IMR-90 (cell line): ENCODE results near the gene CRIP1. TPM values are rescaled to one million over a fixed set of nuclear protein-coding genes. Genes with fewer than 3 reads are reported as not detected.

ENCODE experiments used
- ATAC-seq: fragments of 200-7000 bp; cut with Tn5 transposase; 2 replicates; pipeline ENCODE4 v1.9.1; 2020; ENCODE audit warnings: low read depth, mild to moderate bottlenecking, moderate library complexity
- BruUV-seq: library from RNA; stranded (reverse); fragments of 400-500 nt; replicated peaks from 2 replicates; lab custom pipeline; 2021; lab: Mats Ljungman, UMichigan
- CTCF ChIA-PET: fragments of 300-600 bp; formaldehyde crosslinking; extraction: SDS; loops from one replicate; lab custom pipeline; 2021; ENCODE audit warnings: antibody characterized with exemption; lab: Yijun Ruan, JAX
- POLR2A ChIA-PET: fragments of 300-600 bp; sonication (Branson Sonifier 250); formaldehyde crosslinking; loops from one replicate; lab custom pipeline; 2022; ENCODE audit warnings: antibody characterized with exemption; ENCODE audit not compliant: unreplicated experiment; lab: Charles Lee
- DNase-seq: peaks from one replicate; pipeline ENCODE4 v3.0.0; 2013
- H2AFZ ChIP-seq: replicated peaks from 2 replicates; pipeline ENCODE3; 2013; ENCODE audit warnings: low read length, mild to moderate bottlenecking; ENCODE audit not compliant: poor library complexity
- H2AK5ac ChIP-seq: 2 replicates; pipeline ENCODE4 v1.6.1; 2013; ENCODE audit warnings: low read depth, low read length, inconsistent platforms
- H2AK9ac ChIP-seq: replicated peaks from 2 replicates; pipeline ENCODE3; 2013; ENCODE audit warnings: mild to moderate bottlenecking, low read depth, low read length, moderate library complexity; ENCODE audit not compliant: poor library complexity
- H2BK120ac ChIP-seq: 2 replicates; pipeline ENCODE4 v1.6.1; 2013; ENCODE audit warnings: low read depth, low read length, inconsistent platforms
- H2BK15ac ChIP-seq: 3 replicates; pipeline ENCODE4 v1.6.1; 2013; ENCODE audit warnings: low read depth, low read length, inconsistent platforms
- H2BK20ac ChIP-seq: 2 replicates; pipeline ENCODE4 v1.6.1; 2013; ENCODE audit warnings: low read depth, mild to moderate bottlenecking, inconsistent platforms, low read length, moderate library complexity
- H2BK5ac ChIP-seq: 2 replicates; pipeline ENCODE4 v1.6.1; 2013; ENCODE audit warnings: mild to moderate bottlenecking, low read depth, low read length, inconsistent platforms; ENCODE audit not compliant: poor library complexity, severe bottlenecking
- H3K14ac ChIP-seq: replicated peaks from 2 replicates; pipeline ENCODE4 v1.6.1; 2013; ENCODE audit warnings: low read depth, low read length, inconsistent platforms
- H3K18ac ChIP-seq: 2 replicates; pipeline ENCODE4 v1.6.1; 2013; ENCODE audit warnings: low read depth, low read length, control low read depth
- H3K23ac ChIP-seq: 2 replicates; pipeline ENCODE4 v1.6.1; 2013; ENCODE audit warnings: low read depth, low read length, inconsistent platforms
- H3K27ac ChIP-seq: 2 replicates; pipeline ENCODE4 v1.5.1; 2013; ENCODE audit warnings: mild to moderate bottlenecking, control low read depth, low read length; ENCODE audit not compliant: insufficient read depth
- H3K27me3 ChIP-seq: 2 replicates; pipeline ENCODE4 v1.6.1; 2013; ENCODE audit warnings: low read length; ENCODE audit not compliant: control insufficient read depth, insufficient read depth
- H3K36me3 ChIP-seq: 2 replicates; pipeline ENCODE4 v1.6.1; 2013; ENCODE audit warnings: low read length, mixed read lengths; ENCODE audit not compliant: control insufficient read depth, insufficient read depth
- H3K4ac ChIP-seq: 2 replicates; pipeline ENCODE4 v1.6.1; 2013; ENCODE audit warnings: low read depth, low read length, inconsistent platforms
- H3K4me1 ChIP-seq: 2 replicates; pipeline ENCODE4 v1.6.1; 2013; ENCODE audit warnings: low read length, mixed read lengths; ENCODE audit not compliant: control insufficient read depth, insufficient read depth
- H3K4me2 ChIP-seq: 2 replicates; pipeline ENCODE4 v1.6.1; 2013; ENCODE audit warnings: low read depth, mild to moderate bottlenecking, control low read depth, low read length, moderate library complexity
- H3K4me3 ChIP-seq: 2 replicates; pipeline ENCODE4 v1.5.1; 2013; ENCODE audit warnings: low read depth, mild to moderate bottlenecking, control low read depth, low read length, moderate library complexity; ENCODE audit not compliant: insufficient read depth
- H3K56ac ChIP-seq: 2 replicates; pipeline ENCODE4 v1.6.1; 2013; ENCODE audit warnings: low read length, inconsistent platforms; ENCODE audit not compliant: insufficient read depth; ENCODE audit errors: extremely low read depth
- H3K79me1 ChIP-seq, 2 experiments: 2 replicates each; pipeline ENCODE4 v1.6.1; 2013; ENCODE audit warnings: low read length in 2 of 2, inconsistent platforms in 1 of 2, low read depth in 1 of 2
- H3K9ac ChIP-seq: 2 replicates; pipeline ENCODE4 v1.6.1; 2013; ENCODE audit warnings: low read depth, low read length, control low read depth
- H3K9me1 ChIP-seq: 2 replicates; pipeline ENCODE4 v1.6.1; 2013; ENCODE audit warnings: low read length, inconsistent platforms; ENCODE audit not compliant: insufficient read depth
- H3K9me3 ChIP-seq: 2 replicates; pipeline ENCODE4 v1.6.1; 2013; ENCODE audit warnings: low read length; ENCODE audit not compliant: control insufficient read depth, insufficient read depth
- H4K20me1 ChIP-seq: 2 replicates; pipeline ENCODE4 v1.6.1; 2013; ENCODE audit warnings: low read length, inconsistent platforms; ENCODE audit not compliant: insufficient read depth
- H4K5ac ChIP-seq: 2 replicates; pipeline ENCODE4 v1.6.1; 2013; ENCODE audit warnings: mild to moderate bottlenecking, low read depth, low read length, control low read depth
- H4K8ac ChIP-seq, 2 experiments: 2 replicates each; pipeline ENCODE4 v1.6.1; 2013; ENCODE audit warnings: low read depth in 2 of 2, low read length in 2 of 2, control low read depth in 1 of 2, inconsistent platforms in 1 of 2
- H4K91ac ChIP-seq: 2 replicates; pipeline ENCODE4 v1.6.1; 2013; ENCODE audit warnings: low read depth, low read length, inconsistent platforms; ENCODE audit not compliant: insufficient read depth
- BHLHE40 ChIP-seq: fragments of 150-350 bp; IDR thresholded peaks from 2 replicates; pipeline ENCODE4 v1.6.1; 2016; ENCODE audit warnings: mild to moderate bottlenecking, low read depth, low read length
- CEBPB ChIP-seq: IDR thresholded peaks from 2 replicates; pipeline ENCODE4 v1.6.1; 2012; ENCODE audit warnings: low read depth, low read length, improper control_type of control experiment
- CHD1 ChIP-seq: IDR thresholded peaks from 2 replicates; pipeline ENCODE4 v1.6.1; 2012; ENCODE audit warnings: low read depth, low read length, improper control_type of control experiment
- FOS ChIP-seq: fragments of 150-350 bp; IDR thresholded peaks from 2 replicates; pipeline ENCODE4 v1.6.1; 2016; ENCODE audit warnings: low read depth, low read length
- MAZ ChIP-seq: IDR thresholded peaks from 2 replicates; pipeline ENCODE4 v1.6.1; 2012; ENCODE audit warnings: low read depth, mild to moderate bottlenecking, low read length, improper control_type of control experiment, moderate library complexity, borderline replicate concordance
- MXI1 ChIP-seq: IDR thresholded peaks from 2 replicates; pipeline ENCODE4 v1.6.1; 2012; ENCODE audit warnings: low read depth, mild to moderate bottlenecking, low read length, moderate library complexity, borderline replicate concordance
- NFE2L2 ChIP-seq: fragments of 150-350 bp; IDR thresholded peaks from 2 replicates; pipeline ENCODE4 v1.6.1; 2016; ENCODE audit warnings: low read depth, mild to moderate bottlenecking, low read length
- POLR2A ChIP-seq: IDR thresholded peaks from 2 replicates; pipeline ENCODE4 v1.6.1; 2012; ENCODE audit warnings: mild to moderate bottlenecking, low read depth, low read length
- RAD21 ChIP-seq: IDR thresholded peaks from 2 replicates; pipeline ENCODE4 v1.6.1; 2012; ENCODE audit warnings: low read length, improper control_type of control experiment
- RCOR1 ChIP-seq: IDR thresholded peaks from 2 replicates; pipeline ENCODE4 v1.6.1; 2012; ENCODE audit warnings: mild to moderate bottlenecking, low read length, improper control_type of control experiment; ENCODE audit not compliant: insufficient replicate concordance
- RFX5 ChIP-seq: IDR thresholded peaks from 2 replicates; pipeline ENCODE4 v1.8.0; 2012; ENCODE audit warnings: low read depth, mild to moderate bottlenecking, low read length, moderate library complexity
- SMC3 ChIP-seq: fragments of 150-350 bp; IDR thresholded peaks from 2 replicates; pipeline ENCODE4 v1.6.1; 2016; ENCODE audit warnings: low read depth, mild to moderate bottlenecking, antibody characterized with exemption, low read length, moderate library complexity
- USF2 ChIP-seq: fragments of 150-350 bp; IDR thresholded peaks from 2 replicates; pipeline ENCODE4 v1.6.1; 2017; ENCODE audit warnings: mild to moderate bottlenecking, antibody characterized with exemption, low read length, low read depth
- WGBS, 2 experiments: methylation state at CpG; one replicate each; pipeline versions ENCODE4 v1.1.5 to v1.1.7; 2013; ENCODE audit warnings: missing lambda C conversion rate in 2 of 2; ENCODE audit not compliant: insufficient read length in 1 of 2; ENCODE audit errors: extremely low coverage in 2 of 2; 5-methylcytosine and 5-hydroxymethylcytosine counted together
- dilution Hi-C: fragments of 300-500 bp; cut with HindIII; formaldehyde crosslinking; loops from one replicate; pipeline ENCODE4 v1.14.3; 2018; ENCODE audit warnings: low sequenced_read_pairs; ENCODE audit not compliant: unreplicated experiment
- in situ Hi-C: fragments of 300-500 bp; cut with MboI; formaldehyde crosslinking; loops from 3 replicates; pipeline ENCODE4 v1.14.3; 2019; ENCODE audit warnings: low sequenced_read_pairs, inconsistent platforms, mixed read lengths
- intact Hi-C: fragments of 100-400 bp; cut with micrococcal nuclease; formaldehyde crosslinking; loops from 2 replicates; pipeline ENCODE4 v1.10.0; 2022
- polyA plus RNA-seq, 3 experiments: library from polyadenylated mRNA; depleted of rRNA; stranded (reverse); fragments of >200 nt; gene quantifications; 2 replicates each; pipeline ENCODE4 v1.2.3, GENCODE V29; 2012; ENCODE audit warnings: low replicate concordance in 1 of 3
- total RNA-seq: library from RNA; depleted of rRNA; stranded (reverse); fragments of >200 nt; gene quantifications from 2 replicates; pipeline ENCODE4 v1.2.3, GENCODE V29; 2012
- TF ChIP-seq, protein P1 (sequence below): conservative IDR thresholded peaks from 2 replicates; pipeline ENCODE4 v1.5.1; 2012; ENCODE audit warnings: mild to moderate bottlenecking, low read depth, low read length, improper control_type of control experiment
- TF ChIP-seq, protein P2 (sequence below): fragments of 150-350 bp; IDR thresholded peaks from 2 replicates; pipeline ENCODE4 v1.6.1; 2016; ENCODE audit warnings: low read depth, mild to moderate bottlenecking, low read length, moderate library complexity, borderline replicate concordance

CRIP1 gene
- total and polyA plus RNA-seq, 2 of the 4 experiments (the other 2 are of a cell fraction) = 0.21 TPM; not detected in 1

GRCh38 chr14:105437723-105438500 lies 48.8 kb upstream of the CRIP1 start:
- dilution Hi-C loops = no loop called here
- H2BK15ac ChIP-seq = no peak overlapping the region
- TF ChIP-seq USF2 = no peak
- TF ChIP-seq, protein P1, sequence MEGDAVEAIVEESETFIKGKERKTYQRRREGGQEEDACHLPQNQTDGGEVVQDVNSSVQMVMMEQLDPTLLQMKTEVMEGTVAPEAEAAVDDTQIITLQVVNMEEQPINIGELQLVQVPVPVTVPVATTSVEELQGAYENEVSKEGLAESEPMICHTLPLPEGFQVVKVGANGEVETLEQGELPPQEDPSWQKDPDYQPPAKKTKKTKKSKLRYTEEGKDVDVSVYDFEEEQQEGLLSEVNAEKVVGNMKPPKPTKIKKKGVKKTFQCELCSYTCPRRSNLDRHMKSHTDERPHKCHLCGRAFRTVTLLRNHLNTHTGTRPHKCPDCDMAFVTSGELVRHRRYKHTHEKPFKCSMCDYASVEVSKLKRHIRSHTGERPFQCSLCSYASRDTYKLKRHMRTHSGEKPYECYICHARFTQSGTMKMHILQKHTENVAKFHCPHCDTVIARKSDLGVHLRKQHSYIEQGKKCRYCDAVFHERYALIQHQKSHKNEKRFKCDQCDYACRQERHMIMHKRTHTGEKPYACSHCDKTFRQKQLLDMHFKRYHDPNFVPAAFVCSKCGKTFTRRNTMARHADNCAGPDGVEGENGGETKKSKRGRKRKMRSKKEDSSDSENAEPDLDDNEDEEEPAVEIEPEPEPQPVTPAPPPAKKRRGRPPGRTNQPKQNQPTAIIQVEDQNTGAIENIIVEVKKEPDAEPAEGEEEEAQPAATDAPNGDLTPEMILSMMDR = no peak
- no peak for TF ChIP-seq RAD21
- TF ChIP-seq CHD1 = no peak
- TF ChIP-seq FOS = no peak
- TF ChIP-seq RCOR1 = no peak
- no peak for TF ChIP-seq SMC3
- no peak for TF ChIP-seq POLR2A
- TF ChIP-seq RFX5 = no peak
- TF ChIP-seq, protein P2, sequence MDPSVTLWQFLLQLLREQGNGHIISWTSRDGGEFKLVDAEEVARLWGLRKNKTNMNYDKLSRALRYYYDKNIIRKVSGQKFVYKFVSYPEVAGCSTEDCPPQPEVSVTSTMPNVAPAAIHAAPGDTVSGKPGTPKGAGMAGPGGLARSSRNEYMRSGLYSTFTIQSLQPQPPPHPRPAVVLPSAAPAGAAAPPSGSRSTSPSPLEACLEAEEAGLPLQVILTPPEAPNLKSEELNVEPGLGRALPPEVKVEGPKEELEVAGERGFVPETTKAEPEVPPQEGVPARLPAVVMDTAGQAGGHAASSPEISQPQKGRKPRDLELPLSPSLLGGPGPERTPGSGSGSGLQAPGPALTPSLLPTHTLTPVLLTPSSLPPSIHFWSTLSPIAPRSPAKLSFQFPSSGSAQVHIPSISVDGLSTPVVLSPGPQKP = no peak
- TF ChIP-seq MXI1 = no peak
- TF ChIP-seq BHLHE40 = no peak
- TF ChIP-seq CEBPB = no peak
- no peak for TF ChIP-seq NFE2L2
- no peak for TF ChIP-seq MAZ

More at GRCh38 chr14:105437723-105438500, 48.8 kb upstream of the CRIP1 start:
- no TSS peak for BruUV-seq
- H3K4me2 ChIP-seq = no peak overlapping the region
- H3K23ac ChIP-seq = no peak overlapping the region
- CTCF ChIA-PET = interaction anchor here (1.1 kb wide), 1 partner anchor 10 kb away, joined by 3 read pairs; no protein-coding TSS in a partner anchor
- H3K4me3 ChIP-seq = no peak overlapping the region
- no peak overlapping the region for H3K4ac ChIP-seq
- peaks cover 14% of the 10 kb centered on the region for H3K36me3 ChIP-seq
- H4K91ac ChIP-seq = no peak overlapping the region
- no peak overlapping the region for H3K14ac ChIP-seq
- H3K27ac ChIP-seq = no peak overlapping the region
- peaks cover 4% of the 10 kb centered on the region; the same call in 1 of the 2 replicates for H3K9me1 ChIP-seq
- 100% methylated on average over 6 of the region's 18 CpGs; no CpG with 5 or more reads in 1 of the 2 experiments for WGBS, 2 experiments
- no peak overlapping the region for H3K18ac ChIP-seq
- no peak overlapping the region for H4K8ac ChIP-seq
- in situ Hi-C loops = no loop called here
- no peak overlapping the region for H2BK20ac ChIP-seq
- H2AFZ ChIP-seq = no peak overlapping the region
- POLR2A ChIA-PET = no interaction called here
- peak overlapping the region; percentile 52 for H2AK9ac ChIP-seq
- no peak overlapping the region for H2BK120ac ChIP-seq
- no peak overlapping the region for H2BK5ac ChIP-seq
- DNase-seq = no peak
- no peaks in the 10 kb centered on the region for H3K9me3 ChIP-seq
- no peak for ATAC-seq
- H3K79me1 ChIP-seq = peaks cover 15 to 75% of the 10 kb centered on the region in 2 experiments
- no peak overlapping the region for H2AK5ac ChIP-seq
- H3K4me1 ChIP-seq = no peaks in the 10 kb centered on the region
- intact Hi-C loops = no loop called here
- no peak overlapping the region for H4K5ac ChIP-seq
- H3K27me3 ChIP-seq = no peaks in the 10 kb centered on the region
- no peak overlapping the region for H3K56ac ChIP-seq
- peaks cover 78% of the 10 kb centered on the region for H4K20me1 ChIP-seq
- H3K9ac ChIP-seq = no peak overlapping the region
